Heart right ventricle (tissue), 16 donors: ENCODE results near the gene OMP. TPM values are rescaled to one million over a fixed set of nuclear protein-coding genes. Genes with fewer than 3 reads are reported as not detected.

Experiments
- ATAC-seq, 8 donors: fragments of 200-7000 bp; cut with Tn5 transposase; one replicate each; pipeline ENCODE4 v1.9.1; 2020; ENCODE audit warnings: mild to moderate bottlenecking in 8 of 8, moderate library complexity in 8 of 8, moderate number of reproducible peaks in 1 of 8
- DNase-seq, 2 donors: peaks; one replicate each; pipeline ENCODE4 v3.0.0-alpha.2; 2020
- H3K27ac ChIP-seq, 10 donors: fragments of 200-600 bp; sonication (generic) in 2 of 10; one replicate each; pipeline versions ENCODE4 v1.5.0 to v1.8.0; 2020 to 2022; ENCODE audit warnings: mild to moderate bottlenecking in 3 of 10
- H3K27me3 ChIP-seq, 7 donors: fragments of 200-600 bp; one replicate each; pipeline ENCODE4 v1.8.0; 2021 to 2022; ENCODE audit warnings: mild to moderate bottlenecking in 2 of 7
- H3K36me3 ChIP-seq, 9 donors: fragments of 200-600 bp; sonication (generic) in 1 of 9; one replicate each; pipeline versions ENCODE4 v1.5.0 to v1.8.0; 2020 to 2022; ENCODE audit warnings: mild to moderate bottlenecking in 2 of 9
- H3K4me1 ChIP-seq, 9 donors: fragments of 200-600 bp; sonication (generic) in 1 of 9; one replicate each; pipeline versions ENCODE4 v1.5.0 to v1.8.0; 2020 to 2022; ENCODE audit warnings: mild to moderate bottlenecking in 4 of 9
- H3K4me3 ChIP-seq, 10 donors: fragments of 200-600 bp; sonication (generic) in 2 of 10; one replicate each; pipeline versions ENCODE4 v1.5.0 to v1.8.0; 2020 to 2022; ENCODE audit warnings: mild to moderate bottlenecking in 7 of 10, moderate library complexity in 2 of 10
- H3K9me3 ChIP-seq, 11 donors: fragments of 200-600 bp in 10 of 11; sonication (generic) in 2 of 11; one replicate each; pipeline versions ENCODE4 v1.5.0 to v1.8.0; 2013 to 2022; ENCODE audit warnings: mild to moderate bottlenecking in 2 of 11, control low read depth in 1 of 11, moderate library complexity in 1 of 11
- WGBS, 2 donors: extraction: QIAGEN DNeasy Blood & Tissue Kit; methylation state at CpG; one replicate each; pipeline ENCODE4 v1.1.7; 2013; ENCODE audit warnings: inconsistent platforms in 1 of 2; 5-methylcytosine and 5-hydroxymethylcytosine counted together
- intact Hi-C, 10 donors: fragments of 100-400 bp; cut with DNase I; formaldehyde crosslinking; loops; one replicate each; pipeline versions ENCODE4 v1.11.1 to v1.14.2; 2022
- polyA plus RNA-seq, 2 donors: library from polyadenylated mRNA; stranded (reverse); fragments of 200-250 nt; gene quantifications; one replicate each; pipeline ENCODE4 v1.2.3, GENCODE V29; 2013
- total RNA-seq, 10 donors: library from RNA; stranded (reverse); fragmentation: NEBNext Ultra II Directional in 3 of 10; extraction: Animal tissue kit (Norgen Biotek cat#: 25700) in 3 of 10; gene quantifications; one replicate each; pipeline versions ENCODE4 v1.2.1 to v1.2.4, GENCODE V29; 2021 to 2023
- TF ChIP-seq, protein P1 (sequence below), 9 donors: fragments of 200-600 bp; sonication (generic) in 2 of 9; IDR thresholded peaks; one replicate each; pipeline versions ENCODE4 v1.5.0 to v1.8.0; 2021 to 2022; ENCODE audit warnings: antibody characterized with exemption in 9 of 9, mild to moderate bottlenecking in 5 of 9, moderate library complexity in 1 of 9
- donor health status: Arrhythmogenic right ventricular cardiomyopathy.
- donor health status: ischemic (EF 13 %, LVEDD 7.1; RV severe dilation, severe dysfunction).
- donor health status: healthy with polysubstance abuse.
- donor health status: DM: no; HTN: yes; CAD: no.
- donor health status: DM: no; HTN: no; CAD: no.
- donor health status: ischemic (EF 25% LVEDD 6.9; RV normal size, moderate dysfunction).
- donor health status: ischemic (EF 25% LVEDD 5.7; RV mildly dilated, moderate dysfunction).
- donor health status: healthy.
- donor health status: DM: yes; HTN: yes; CAD: no.
- donor health status: Ischemic cardiomyopathy.
- donor health status: ischemic (EF 35%, LVEDD 5.7; RV mildly dilated, moderate dysfunction).
- donor health status: nonischemic (EF 11% LVEDD 7.7; RV severe dilation, severe dysfunction).
- donor health status: DM: yes; HTN: yes; CAD: no.
- donor health status: PGD.
- donor health status: ischemic (EF 29% LVEDD 5.4; RV normal size, mild dysfunction).
- donor health status: nonischemic (EF 23%, LVEDD 6.1; RV moderate dilation, normal function).

Gene OMP
- total and polyA plus RNA-seq, 12 donors: 0.58 TPM; not detected in 11

DNA sequence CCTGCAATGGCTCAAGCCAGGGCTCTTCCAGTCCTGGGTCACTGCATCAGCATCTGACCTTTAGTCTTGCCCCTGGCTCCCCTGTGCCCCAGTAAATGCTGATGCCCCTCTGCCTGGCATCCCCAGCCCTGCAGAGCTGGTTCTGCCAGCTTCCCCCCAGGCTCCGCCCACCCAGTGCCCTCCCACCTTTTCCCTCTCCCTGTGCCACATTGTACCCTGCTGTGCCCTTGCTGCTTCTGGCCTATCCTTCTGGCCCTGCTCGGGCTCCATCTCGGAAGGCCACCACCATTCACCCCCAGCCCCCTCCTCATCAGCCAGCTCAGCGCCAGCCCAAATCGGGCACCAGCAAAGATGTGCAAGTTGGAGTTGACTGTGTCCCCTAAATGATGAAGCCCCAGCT, 28.4 kb upstream of the OMP start:
- Histone ChIP-seq H3K36me3 (no peaks in the 10 kb centered on the region), H3K4me3 (no peak overlapping the region), H3K4me1 (peaks cover 7 to 37% (median 23%) of the 10 kb centered on the region in 9 donors), H3K9me3 (peaks cover 0 to 7% (median 0%) of the 10 kb centered on the region in 11 donors), H3K27me3 (no peaks in the 10 kb centered on the region), H3K27ac (peak overlapping the region; percentile 4 to 89 (median 74))
- TF ChIP-seq, protein P1, sequence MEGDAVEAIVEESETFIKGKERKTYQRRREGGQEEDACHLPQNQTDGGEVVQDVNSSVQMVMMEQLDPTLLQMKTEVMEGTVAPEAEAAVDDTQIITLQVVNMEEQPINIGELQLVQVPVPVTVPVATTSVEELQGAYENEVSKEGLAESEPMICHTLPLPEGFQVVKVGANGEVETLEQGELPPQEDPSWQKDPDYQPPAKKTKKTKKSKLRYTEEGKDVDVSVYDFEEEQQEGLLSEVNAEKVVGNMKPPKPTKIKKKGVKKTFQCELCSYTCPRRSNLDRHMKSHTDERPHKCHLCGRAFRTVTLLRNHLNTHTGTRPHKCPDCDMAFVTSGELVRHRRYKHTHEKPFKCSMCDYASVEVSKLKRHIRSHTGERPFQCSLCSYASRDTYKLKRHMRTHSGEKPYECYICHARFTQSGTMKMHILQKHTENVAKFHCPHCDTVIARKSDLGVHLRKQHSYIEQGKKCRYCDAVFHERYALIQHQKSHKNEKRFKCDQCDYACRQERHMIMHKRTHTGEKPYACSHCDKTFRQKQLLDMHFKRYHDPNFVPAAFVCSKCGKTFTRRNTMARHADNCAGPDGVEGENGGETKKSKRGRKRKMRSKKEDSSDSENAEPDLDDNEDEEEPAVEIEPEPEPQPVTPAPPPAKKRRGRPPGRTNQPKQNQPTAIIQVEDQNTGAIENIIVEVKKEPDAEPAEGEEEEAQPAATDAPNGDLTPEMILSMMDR (IDR thresholded peaks at IDR 0.05): no peak
- ATAC-seq: no peak
- 94 to 95% methylated on average over 5 of the region's 5 CpGs for WGBS, 2 donors
- DNase-seq: no peak
- intact Hi-C loops: no loop called here

DNA sequence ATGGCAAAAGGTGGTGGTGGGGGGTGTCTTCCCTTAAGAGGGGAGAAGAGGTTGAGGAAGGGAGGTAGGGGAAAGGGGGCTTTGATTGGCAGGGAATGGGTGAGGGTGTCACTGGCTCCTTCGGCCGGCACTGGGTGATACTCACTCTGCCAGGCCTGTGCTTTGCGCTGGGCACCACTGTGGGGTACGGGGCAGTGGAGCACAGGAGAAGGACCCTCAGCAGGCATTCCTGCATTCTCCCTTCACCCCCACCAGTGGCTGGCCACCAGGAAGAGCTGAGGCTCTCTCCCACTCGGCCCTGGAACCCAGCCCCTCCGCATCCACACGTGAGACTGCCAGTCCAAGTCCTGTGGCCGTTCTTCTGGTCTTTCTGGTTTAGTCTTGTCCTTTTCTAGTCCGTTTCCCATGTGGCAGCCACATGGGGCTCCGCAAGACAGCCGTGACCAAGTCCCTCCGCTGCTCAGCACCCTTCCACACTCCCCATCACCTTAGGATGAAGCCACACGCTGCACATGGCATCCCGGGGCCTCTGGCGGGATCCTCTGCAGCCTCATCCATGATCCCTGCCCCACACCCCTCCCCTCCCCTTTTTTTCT, 27.9 kb upstream of the OMP start:
- no peak for DNase-seq
- TF ChIP-seq, protein P1 (IDR thresholded peaks at IDR 0.05): no peak
- H3K4me1 ChIP-seq: peaks cover 7 to 36% (median 23%) of the 10 kb centered on the region in 9 donors
- 91 to 92% methylated on average over 13 to 15 of the region's 15 CpGs for WGBS, 2 donors
- H3K9me3 ChIP-seq: peaks cover 0 to 7% (median 0%) of the 10 kb centered on the region in 11 donors
- no peak overlapping the region for H3K4me3 ChIP-seq
- no peaks in the 10 kb centered on the region for H3K27me3 ChIP-seq
- intact Hi-C loops: no loop called here
- H3K36me3 ChIP-seq: no peaks in the 10 kb centered on the region
- no peak for ATAC-seq
- H3K27ac ChIP-seq: peak overlapping the region in 8 of 10 donors; percentile 30 to 89 (median 75)

DNA sequence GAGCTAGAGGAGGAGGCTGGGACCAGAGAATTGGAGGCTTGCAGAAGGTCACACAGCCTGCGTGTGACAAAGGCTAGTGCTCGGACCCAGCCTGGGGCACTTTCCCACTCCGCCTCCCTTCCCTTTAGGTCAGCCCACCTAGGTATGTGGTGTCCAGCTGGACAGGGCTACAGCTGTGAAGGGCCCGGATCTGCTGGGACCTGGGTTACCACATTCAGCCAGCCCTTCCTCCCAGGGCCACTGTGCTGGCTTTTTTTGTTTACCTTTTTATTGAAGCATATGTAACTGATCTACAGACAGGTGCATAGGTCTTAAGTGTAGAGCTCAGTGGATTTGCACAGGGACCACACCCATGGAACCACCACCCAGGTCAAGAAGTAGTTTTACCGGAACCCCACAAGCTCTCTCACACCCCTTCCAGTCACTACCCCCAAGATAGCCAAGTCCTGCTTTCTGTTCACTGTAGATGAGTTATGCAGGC, 27.2 kb upstream of the OMP start:
- no peaks in the 10 kb centered on the region for H3K36me3 ChIP-seq
- peaks cover 7 to 36% (median 23%) of the 10 kb centered on the region in 9 donors for H3K4me1 ChIP-seq
- DNase-seq (no peak), ATAC-seq (no peak)
- H3K27ac ChIP-seq: no peak overlapping the region
- no peaks in the 10 kb centered on the region for H3K27me3 ChIP-seq
- TF ChIP-seq, protein P1 (IDR thresholded peaks at IDR 0.05): no peak
- H3K4me3 ChIP-seq: no peak overlapping the region
- peaks cover 0 to 7% (median 0%) of the 10 kb centered on the region in 11 donors for H3K9me3 ChIP-seq
- intact Hi-C loops: no loop called here
- WGBS, 2 donors: 90 to 95% methylated on average over 5 of the region's 5 CpGs

DNA sequence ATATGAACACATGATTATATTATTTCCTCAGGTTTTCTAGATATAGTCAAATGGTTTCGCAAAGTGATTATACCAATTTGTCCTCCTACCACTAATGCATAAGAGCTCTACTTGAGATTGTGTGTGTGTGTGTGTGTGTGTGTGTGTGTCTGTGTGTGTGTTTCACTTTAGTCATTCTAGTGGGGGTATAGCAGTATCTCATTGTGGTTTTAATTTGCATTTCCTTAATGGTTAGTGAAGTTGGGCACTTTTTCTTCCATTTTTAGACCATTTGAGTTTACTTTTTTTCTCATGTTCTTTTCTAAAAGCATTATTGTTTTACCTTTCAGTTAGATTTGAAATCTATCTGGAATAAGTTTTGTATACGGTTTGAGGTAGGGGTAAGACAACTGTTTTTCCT, 23.0 kb upstream of the OMP start:
- peaks cover 0 to 1% (median 0%) of the 10 kb centered on the region in 9 donors for H3K36me3 ChIP-seq
- TF ChIP-seq, protein P1 (IDR thresholded peaks at IDR 0.05): no peak
- DNase-seq: no peak
- no peak overlapping the region for H3K4me3 ChIP-seq
- intact Hi-C loops: loop anchor here in 2 of 10 donors (10.0 kb wide), 3 partner anchors 275 to 355 kb away; no protein-coding TSS in a partner anchor
- H3K4me1 ChIP-seq: peaks cover 9 to 21% (median 18%) of the 10 kb centered on the region in 9 donors
- H3K27me3 ChIP-seq: no peaks in the 10 kb centered on the region
- no peak for ATAC-seq
- WGBS, 2 donors: 93% methylated on average over 2 of the region's 2 CpGs
- no peak overlapping the region for H3K27ac ChIP-seq
- H3K9me3 ChIP-seq: peaks cover 0 to 7% (median 0%) of the 10 kb centered on the region in 11 donors
